Measurements from ENCODE around the gene LYST. TPM values are rescaled to one million over a fixed set of nuclear protein-coding genes. Genes with fewer than 3 reads are reported as not detected.

The LYST gene
- total and polyA plus RNA-seq, 2 donors = 25.7 to 67.4 TPM

DNA sequence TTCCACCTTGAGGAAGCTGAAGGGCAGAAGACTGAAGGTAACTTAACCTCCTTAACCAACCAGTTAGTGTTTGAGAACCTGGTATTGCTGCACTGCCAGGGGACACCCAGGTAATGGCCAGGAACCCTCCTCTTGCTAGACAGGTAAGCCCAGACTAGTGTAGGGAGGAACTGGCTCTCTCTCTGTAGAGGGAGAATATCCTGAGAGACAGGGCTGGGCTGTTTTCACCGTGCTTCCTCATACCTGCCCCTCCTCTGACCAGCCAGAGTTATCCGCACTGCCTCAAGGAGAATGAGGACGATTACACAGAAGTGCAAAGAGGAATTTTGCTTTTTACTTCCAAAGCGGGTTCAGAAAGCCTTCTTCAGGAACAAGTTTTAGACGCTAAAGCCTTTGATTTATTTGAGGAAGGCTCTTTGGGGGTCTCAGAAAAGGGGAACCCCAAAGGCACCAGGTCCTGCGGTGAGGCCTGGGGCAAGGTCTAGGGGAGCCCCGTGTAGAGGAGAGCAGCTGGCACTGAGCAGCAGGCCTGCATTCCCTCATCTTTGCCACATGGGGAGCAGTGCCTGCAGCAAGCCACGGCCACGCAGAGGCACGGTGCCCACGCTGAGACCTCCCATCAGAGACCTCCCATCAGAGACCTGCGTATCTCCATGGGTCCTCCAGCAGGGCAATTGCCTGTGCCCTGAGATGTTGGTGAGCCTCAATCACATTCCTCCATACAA, 230.6 kb downstream of the LYST start:
- Histone ChIP-seq H3K9me3 (ENCODE audit: control insufficient read depth in 2 of 2, insufficient read depth in 1 of 2, low read length in 1 of 2) (no peaks in the 10 kb centered on the region), H3K4me1 (ENCODE audit: control insufficient read depth in 2 of 2, insufficient read depth in 2 of 2, low read length in 2 of 2) (no peaks in the 10 kb centered on the region), H3K4me3 (ENCODE audit: low read length in 2 of 2) (no peak overlapping the region), H3K27ac (ENCODE audit: low read depth in 1 of 2, low read length in 1 of 2) (no peak overlapping the region), H3K36me3 (ENCODE audit: control insufficient read depth in 2 of 2, insufficient read depth in 2 of 2, low read length in 1 of 2) (no peaks in the 10 kb centered on the region), H3K27me3 (ENCODE audit: control insufficient read depth in 2 of 2, insufficient read depth in 1 of 2, low read length in 1 of 2) (no peaks in the 10 kb centered on the region)
- 70% methylated on average over 12 of the region's 12 CpGs for WGBS
- DNase-seq (ENCODE audit: low read depth in 6 of 9, low spot score in 9 of 9) = no peak

DNA sequence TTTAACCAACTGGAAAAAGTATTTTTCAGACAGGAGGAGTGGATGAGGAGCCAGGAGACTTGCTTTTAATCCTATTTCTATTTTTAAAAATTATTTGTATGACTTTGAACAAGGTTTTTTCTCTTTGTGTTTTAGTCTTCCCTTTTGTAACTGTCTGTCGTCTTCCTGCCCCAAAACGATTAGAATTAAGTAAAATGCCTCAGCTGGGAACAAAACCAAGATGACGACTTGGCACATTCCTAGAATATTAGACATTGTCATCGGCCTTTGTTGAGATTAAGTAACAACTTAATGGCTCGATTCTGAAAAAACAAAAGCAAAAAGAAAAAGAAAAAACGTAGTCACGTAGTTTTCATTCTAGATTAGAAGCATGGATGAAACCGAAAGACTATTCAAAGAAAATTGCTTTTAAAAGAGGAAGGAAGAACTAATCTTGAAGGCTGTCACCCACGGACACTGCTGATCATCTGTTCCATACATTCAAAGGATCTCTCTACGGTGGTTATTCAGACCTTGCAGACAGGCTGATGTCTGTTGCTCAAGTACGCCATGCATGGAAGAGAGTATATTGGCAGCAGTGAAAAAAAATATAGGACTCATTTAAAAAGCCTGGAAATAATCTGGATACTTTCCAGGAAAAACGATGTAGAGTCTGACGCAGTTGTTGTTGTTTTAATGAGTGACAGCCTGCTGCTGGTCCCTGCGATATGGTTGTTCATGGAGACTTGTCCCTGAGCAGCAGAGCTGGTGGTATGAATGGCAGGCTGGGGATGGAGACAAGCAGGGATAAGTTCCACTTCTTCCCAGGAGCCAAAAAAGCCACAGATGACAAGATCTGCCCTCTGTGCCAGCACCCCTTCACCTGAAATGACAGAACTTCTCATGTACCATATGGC, 234.0 kb downstream of the LYST start:
- no peak for DNase-seq (ENCODE audit: low read depth in 6 of 9, low spot score in 9 of 9)
- Histone ChIP-seq H3K9me3 (ENCODE audit: control insufficient read depth in 2 of 2, insufficient read depth in 1 of 2, low read length in 1 of 2) (no peaks in the 10 kb centered on the region), H3K4me1 (ENCODE audit: control insufficient read depth in 2 of 2, insufficient read depth in 2 of 2, low read length in 2 of 2) (no peaks in the 10 kb centered on the region), H3K4me3 (ENCODE audit: low read length in 2 of 2) (no peak overlapping the region), H3K36me3 (ENCODE audit: control insufficient read depth in 2 of 2, insufficient read depth in 2 of 2, low read length in 1 of 2) (no peaks in the 10 kb centered on the region), H3K27ac (ENCODE audit: low read depth in 1 of 2, low read length in 1 of 2) (no peak overlapping the region), H3K27me3 (ENCODE audit: control insufficient read depth in 2 of 2, insufficient read depth in 1 of 2, low read length in 1 of 2) (no peaks in the 10 kb centered on the region)
- WGBS = 28% methylated on average over 14 of the region's 14 CpGs

DNA sequence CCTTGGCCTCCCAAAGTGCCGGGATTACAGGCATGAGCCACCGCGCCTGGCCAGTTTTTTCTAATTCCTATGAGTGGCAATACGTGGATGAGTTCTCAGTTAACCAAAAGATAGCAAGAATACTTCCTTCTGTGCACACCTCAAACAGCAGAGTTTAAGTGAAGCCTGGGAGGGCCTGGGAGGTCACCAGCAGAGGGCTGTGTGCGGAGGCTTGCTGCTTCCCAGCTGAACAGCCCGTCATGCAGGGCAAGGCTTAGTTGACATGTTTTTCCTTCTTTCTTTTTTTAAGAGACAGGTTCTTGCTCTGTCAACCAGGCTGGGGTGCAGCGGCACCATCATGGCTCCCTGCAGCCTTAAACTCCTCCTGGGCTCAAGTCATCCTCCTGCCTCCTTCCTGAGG, 234.9 kb downstream of the LYST start:
- Histone ChIP-seq H3K4me1 (ENCODE audit: control insufficient read depth in 2 of 2, insufficient read depth in 2 of 2, low read length in 2 of 2) (no peaks in the 10 kb centered on the region), H3K36me3 (ENCODE audit: control insufficient read depth in 2 of 2, insufficient read depth in 2 of 2, low read length in 1 of 2) (no peaks in the 10 kb centered on the region), H3K27me3 (ENCODE audit: control insufficient read depth in 2 of 2, insufficient read depth in 1 of 2, low read length in 1 of 2) (no peaks in the 10 kb centered on the region), H3K27ac (ENCODE audit: low read depth in 1 of 2, low read length in 1 of 2) (no peak overlapping the region), H3K4me3 (ENCODE audit: low read length in 2 of 2) (no peak overlapping the region), H3K9me3 (ENCODE audit: control insufficient read depth in 2 of 2, insufficient read depth in 1 of 2, low read length in 1 of 2) (no peaks in the 10 kb centered on the region)
- no peak for DNase-seq (ENCODE audit: low read depth in 6 of 9, low spot score in 9 of 9)
- 89% methylated on average over 7 of the region's 7 CpGs for WGBS

DNA sequence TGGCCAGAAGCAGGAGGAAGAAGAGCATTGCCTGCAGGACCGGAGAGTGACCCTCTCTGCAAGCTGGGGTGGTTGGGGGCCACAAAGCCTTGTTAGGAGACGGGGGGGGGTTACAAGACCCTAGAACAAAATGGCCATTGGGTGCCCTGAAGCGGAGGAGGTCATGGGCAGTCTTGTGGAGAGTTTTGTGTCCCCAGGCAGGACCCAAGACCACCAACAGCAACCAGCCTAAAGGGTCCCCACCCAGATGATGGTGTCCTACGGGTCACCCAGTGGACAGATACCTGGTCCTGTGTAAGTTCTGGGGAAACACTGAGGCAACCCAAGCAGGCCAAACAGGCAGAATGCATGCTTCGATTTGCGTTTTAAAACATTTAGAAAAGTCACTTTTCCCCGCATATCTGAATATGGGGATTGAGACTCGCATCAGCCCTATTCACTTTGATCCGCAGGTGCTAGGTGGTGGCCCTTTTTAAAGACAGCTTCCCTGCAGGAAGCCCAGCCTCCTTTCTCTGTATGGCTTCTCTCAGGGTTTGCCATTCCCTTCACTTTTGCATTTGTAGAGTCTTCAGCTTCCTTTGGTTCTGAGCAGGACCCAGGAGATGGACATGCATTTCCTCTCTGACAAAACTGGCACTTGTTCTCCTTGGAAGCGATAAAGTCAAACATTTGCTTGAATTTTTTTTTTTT, 238.2 kb downstream of the LYST start:
- Histone ChIP-seq H3K9me3 (ENCODE audit: control insufficient read depth in 2 of 2, insufficient read depth in 1 of 2, low read length in 1 of 2) (no peaks in the 10 kb centered on the region), H3K36me3 (ENCODE audit: control insufficient read depth in 2 of 2, insufficient read depth in 2 of 2, low read length in 1 of 2) (no peaks in the 10 kb centered on the region), H3K27ac (ENCODE audit: low read depth in 1 of 2, low read length in 1 of 2) (no peak overlapping the region), H3K4me1 (ENCODE audit: control insufficient read depth in 2 of 2, insufficient read depth in 2 of 2, low read length in 2 of 2) (peaks cover 5 to 7% of the 10 kb centered on the region in 2 donors), H3K27me3 (ENCODE audit: control insufficient read depth in 2 of 2, insufficient read depth in 1 of 2, low read length in 1 of 2) (no peaks in the 10 kb centered on the region), H3K4me3 (ENCODE audit: low read length in 2 of 2) (no peak overlapping the region)
- DNase-seq (ENCODE audit: low read depth in 6 of 9, low spot score in 9 of 9) = no peak
- 96% methylated on average over 10 of the region's 10 CpGs for whole genome bisulfite sequencing

DNA sequence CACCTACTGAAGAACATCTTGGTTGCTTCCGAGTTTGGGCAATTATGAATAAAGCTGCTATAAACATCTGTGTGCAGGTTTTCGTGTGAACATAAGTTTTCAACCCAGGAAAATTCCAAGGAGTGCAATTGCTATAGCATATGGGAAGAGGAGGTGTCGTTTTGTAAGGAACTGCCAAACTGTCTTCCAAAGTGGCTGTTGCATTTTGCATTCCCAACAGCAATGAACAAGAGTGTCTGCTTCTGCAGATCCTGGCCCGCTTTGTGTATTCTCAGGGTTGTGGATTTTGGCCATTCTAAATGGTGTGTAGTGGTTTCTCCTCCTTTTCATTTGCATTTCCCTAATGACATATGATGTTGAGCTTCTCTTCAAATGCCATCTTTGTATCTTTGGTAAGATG, 240.9 kb downstream of the LYST start:
- WGBS = 97% methylated on average over 4 of the region's 4 CpGs
- DNase-seq (ENCODE audit: low read depth in 6 of 9, low spot score in 9 of 9) = no peak
- Histone ChIP-seq H3K4me1 (ENCODE audit: control insufficient read depth in 2 of 2, insufficient read depth in 2 of 2, low read length in 2 of 2) (peaks cover 5 to 7% of the 10 kb centered on the region in 2 donors), H3K27ac (ENCODE audit: low read depth in 1 of 2, low read length in 1 of 2) (no peak overlapping the region), H3K36me3 (ENCODE audit: control insufficient read depth in 2 of 2, insufficient read depth in 2 of 2, low read length in 1 of 2) (no peaks in the 10 kb centered on the region), H3K27me3 (ENCODE audit: control insufficient read depth in 2 of 2, insufficient read depth in 1 of 2, low read length in 1 of 2) (no peaks in the 10 kb centered on the region), H3K4me3 (ENCODE audit: low read length in 2 of 2) (no peak overlapping the region), H3K9me3 (ENCODE audit: control insufficient read depth in 2 of 2, insufficient read depth in 1 of 2, low read length in 1 of 2) (no peaks in the 10 kb centered on the region)

DNA sequence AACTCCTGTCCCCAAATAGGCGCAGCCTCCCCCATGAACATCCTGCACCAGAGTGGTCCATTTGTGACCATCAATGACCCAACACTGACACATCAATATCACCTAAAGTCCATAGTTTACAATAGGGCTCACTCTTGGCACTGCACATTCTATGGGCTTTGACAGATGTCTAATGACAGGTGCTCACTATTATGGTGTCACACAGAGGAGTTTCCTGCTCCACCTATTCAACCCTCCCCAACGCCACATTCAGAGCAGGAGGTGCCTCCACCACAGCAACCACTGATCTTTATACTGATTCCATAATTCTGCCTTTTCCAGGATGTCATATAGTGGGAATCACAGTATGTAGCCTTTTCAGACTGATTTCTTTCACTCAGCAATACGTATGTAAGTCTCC, 241.4 kb downstream of the LYST start:
- no peak for DNase-seq (ENCODE audit: low read depth in 6 of 9, low spot score in 9 of 9)
- Histone ChIP-seq H3K27me3 (ENCODE audit: control insufficient read depth in 2 of 2, insufficient read depth in 1 of 2, low read length in 1 of 2) (no peaks in the 10 kb centered on the region), H3K36me3 (ENCODE audit: control insufficient read depth in 2 of 2, insufficient read depth in 2 of 2, low read length in 1 of 2) (no peaks in the 10 kb centered on the region), H3K4me1 (ENCODE audit: control insufficient read depth in 2 of 2, insufficient read depth in 2 of 2, low read length in 2 of 2) (peaks cover 5 to 7% of the 10 kb centered on the region in 2 donors), H3K4me3 (ENCODE audit: low read length in 2 of 2) (no peak overlapping the region), H3K27ac (ENCODE audit: low read depth in 1 of 2, low read length in 1 of 2) (no peak overlapping the region), H3K9me3 (ENCODE audit: control insufficient read depth in 2 of 2, insufficient read depth in 1 of 2, low read length in 1 of 2) (no peaks in the 10 kb centered on the region)
- WGBS = 78% methylated on average over 3 of the region's 3 CpGs

- Histone ChIP-seq H3K27ac (ENCODE audit: low read depth in 1 of 2, low read length in 1 of 2) (no peak overlapping the region), H3K4me1 (ENCODE audit: control insufficient read depth in 2 of 2, insufficient read depth in 2 of 2, low read length in 2 of 2) (peaks cover 5 to 7% of the 10 kb centered on the region in 2 donors), H3K27me3 (ENCODE audit: control insufficient read depth in 2 of 2, insufficient read depth in 1 of 2, low read length in 1 of 2) (no peaks in the 10 kb centered on the region), H3K36me3 (ENCODE audit: control insufficient read depth in 2 of 2, insufficient read depth in 2 of 2, low read length in 1 of 2) (no peaks in the 10 kb centered on the region), H3K9me3 (ENCODE audit: control insufficient read depth in 2 of 2, insufficient read depth in 1 of 2, low read length in 1 of 2) (no peaks in the 10 kb centered on the region), H3K4me3 (ENCODE audit: low read length in 2 of 2) (no peak overlapping the region)
- 20% methylated on average over 8 of the region's 8 CpGs for WGBS
- no peak for DNase-seq (ENCODE audit: low read depth in 6 of 9, low spot score in 9 of 9)
Observed at GRCh38 chr1:235624721-235625333, 241.9 kb downstream of the LYST start.

GRCh38 chr1:235622936-235623779, 243.5 kb downstream of the LYST start:
- Histone ChIP-seq H3K4me3 (ENCODE audit: low read length in 2 of 2) (no peak overlapping the region), H3K36me3 (ENCODE audit: control insufficient read depth in 2 of 2, insufficient read depth in 2 of 2, low read length in 1 of 2) (no peaks in the 10 kb centered on the region), H3K27me3 (ENCODE audit: control insufficient read depth in 2 of 2, insufficient read depth in 1 of 2, low read length in 1 of 2) (no peaks in the 10 kb centered on the region), H3K9me3 (ENCODE audit: control insufficient read depth in 2 of 2, insufficient read depth in 1 of 2, low read length in 1 of 2) (no peaks in the 10 kb centered on the region), H3K4me1 (ENCODE audit: control insufficient read depth in 2 of 2, insufficient read depth in 2 of 2, low read length in 2 of 2) (peaks cover 5 to 7% of the 10 kb centered on the region in 2 donors), H3K27ac (ENCODE audit: low read depth in 1 of 2, low read length in 1 of 2) (no peak overlapping the region)
- DNase-seq (ENCODE audit: low read depth in 6 of 9, low spot score in 9 of 9) = no peak
- WGBS = 90% methylated on average over 18 of the region's 18 CpGs

Data from thymus (tissue), 11 donors.